ENCODE results near the gene FLVCR1. TPM values are rescaled to one million over a fixed set of nuclear protein-coding genes. Genes with fewer than 3 reads are reported as not detected.
A peak's percentile ranks its signal among the peaks of the same experiment; 100 is the strongest.

FLVCR1 gene
- total RNA-seq, 1 donor from 2014 or later, result 4.4 TPM

GRCh38 chr1:212918824-212919223, 60.7 kb downstream of the FLVCR1 start:
- H3K27me3 Mint-ChIP-seq (ENCODE audit: low read depth), result peaks cover 8% of the 10 kb centered on the region
- DNase-seq (ENCODE audit: low spot score), result no peak
- no peak overlapping the region for H3K27ac Mint-ChIP-seq (ENCODE audit: unreplicated experiment)
- H3K4me1 Mint-ChIP-seq (ENCODE audit: low read depth), result peaks cover 8% of the 10 kb centered on the region
- no peaks in the 10 kb centered on the region for H3K36me3 Mint-ChIP-seq (ENCODE audit: low read depth)
- H3K9me3 Mint-ChIP-seq (ENCODE audit: low read depth), result no peaks in the 10 kb centered on the region
- no peak for TF ChIP-seq CTCF (IDR thresholded peaks at IDR 0.05)
- no peak overlapping the region for H3K4me3 Mint-ChIP-seq (ENCODE audit: unreplicated experiment)

DNA sequence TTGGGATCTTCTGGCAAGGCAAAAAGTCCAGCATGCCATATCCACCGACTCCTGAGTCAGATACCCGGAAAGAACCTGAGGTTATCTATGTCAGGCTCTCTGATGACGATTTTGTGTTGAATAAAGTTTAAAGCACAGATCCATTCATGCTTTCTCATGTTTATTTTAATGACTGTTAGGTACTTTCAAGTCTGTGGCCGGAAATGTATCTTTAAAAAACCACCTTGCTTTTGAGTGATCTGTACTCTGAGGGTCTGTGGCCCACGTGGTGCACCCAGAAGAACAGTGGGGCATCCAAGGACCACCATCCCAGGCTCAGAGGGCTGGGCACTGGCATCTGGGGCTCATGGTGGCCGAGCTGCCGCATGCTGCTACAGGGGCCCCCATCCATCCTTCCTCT, 62.2 kb downstream of the FLVCR1 start:
- H3K36me3 Mint-ChIP-seq (ENCODE audit: low read depth), result no peaks in the 10 kb centered on the region
- no peak for TF ChIP-seq CTCF (IDR thresholded peaks at IDR 0.05)
- peaks cover 16% of the 10 kb centered on the region for H3K4me1 Mint-ChIP-seq (ENCODE audit: low read depth)
- H3K4me3 Mint-ChIP-seq (ENCODE audit: unreplicated experiment), result no peak overlapping the region
- peaks cover 8% of the 10 kb centered on the region for H3K27me3 Mint-ChIP-seq (ENCODE audit: low read depth)
- H3K27ac Mint-ChIP-seq (ENCODE audit: unreplicated experiment), result no peak overlapping the region
- H3K9me3 Mint-ChIP-seq (ENCODE audit: low read depth), result no peaks in the 10 kb centered on the region
- no peak for DNase-seq (ENCODE audit: low spot score)

GRCh38 chr1:212920896-212921295, 62.8 kb downstream of the FLVCR1 start:
- Mint-ChIP-seq H3K4me1 (ENCODE audit: low read depth) (peaks cover 18% of the 10 kb centered on the region), H3K27me3 (ENCODE audit: low read depth) (peaks cover 8% of the 10 kb centered on the region), H3K9me3 (ENCODE audit: low read depth) (no peaks in the 10 kb centered on the region), H3K27ac (ENCODE audit: unreplicated experiment) (no peak overlapping the region), H3K4me3 (ENCODE audit: unreplicated experiment) (no peak overlapping the region), H3K36me3 (ENCODE audit: low read depth) (no peaks in the 10 kb centered on the region)
- no peak for DNase-seq (ENCODE audit: low spot score)
- TF ChIP-seq CTCF (IDR thresholded peaks at IDR 0.05), result peak; percentile 39

DNA sequence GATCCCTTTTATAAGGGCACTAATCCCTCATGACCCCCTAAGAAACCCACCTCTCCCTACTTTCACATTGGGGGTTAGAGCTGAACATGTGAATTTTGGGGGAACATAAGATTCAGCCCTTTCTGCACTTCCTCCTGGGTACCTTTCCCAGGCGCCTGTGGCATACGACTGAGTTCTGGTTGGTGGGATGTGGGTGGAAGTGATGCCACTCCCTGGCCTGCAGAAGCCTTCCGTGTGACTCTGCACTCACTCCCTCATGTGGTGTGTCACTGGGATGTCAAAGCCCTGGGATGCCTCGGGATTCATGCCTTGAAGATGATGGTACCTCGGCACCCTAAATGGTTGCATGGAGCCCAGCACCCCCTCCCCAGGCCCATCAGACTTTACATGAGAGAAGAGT, 63.9 kb downstream of the FLVCR1 start:
- H3K4me3 Mint-ChIP-seq (ENCODE audit: unreplicated experiment), result no peak overlapping the region
- H3K27me3 Mint-ChIP-seq (ENCODE audit: low read depth), result peaks cover 4% of the 10 kb centered on the region
- DNase-seq (ENCODE audit: low spot score), result no peak
- peaks cover 11% of the 10 kb centered on the region for H3K4me1 Mint-ChIP-seq (ENCODE audit: low read depth)
- H3K36me3 Mint-ChIP-seq (ENCODE audit: low read depth), result no peaks in the 10 kb centered on the region
- TF ChIP-seq CTCF (IDR thresholded peaks at IDR 0.05), result no peak
- no peak overlapping the region for H3K27ac Mint-ChIP-seq (ENCODE audit: unreplicated experiment)
- H3K9me3 Mint-ChIP-seq (ENCODE audit: low read depth), result peaks cover 6% of the 10 kb centered on the region

DNA sequence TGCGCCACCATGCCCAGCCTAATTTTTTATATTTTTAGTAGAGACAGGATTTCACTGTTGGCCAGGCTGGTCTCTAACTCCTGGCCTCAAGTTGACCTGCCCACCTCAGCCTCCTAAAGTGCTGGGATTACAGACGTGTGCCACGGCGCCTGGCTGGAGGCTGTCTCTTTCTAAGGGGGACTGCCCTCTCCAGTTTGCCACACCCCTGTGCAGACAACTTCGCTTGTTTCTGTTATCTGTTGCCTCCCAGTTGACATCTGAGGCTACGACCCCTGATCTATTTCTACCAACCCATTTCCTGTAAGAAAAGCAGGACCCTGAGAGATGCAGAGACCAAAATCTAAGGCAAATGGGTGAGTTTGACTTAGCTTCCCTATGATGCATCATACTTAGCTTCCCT, 68.3 kb downstream of the FLVCR1 start:
- Mint-ChIP-seq H3K9me3 (ENCODE audit: low read depth) (peaks cover 6% of the 10 kb centered on the region), H3K27me3 (ENCODE audit: low read depth) (no peaks in the 10 kb centered on the region), H3K27ac (ENCODE audit: unreplicated experiment) (no peak overlapping the region), H3K36me3 (ENCODE audit: low read depth) (no peaks in the 10 kb centered on the region), H3K4me1 (ENCODE audit: low read depth) (peaks cover 10% of the 10 kb centered on the region), H3K4me3 (ENCODE audit: unreplicated experiment) (no peak overlapping the region)
- TF ChIP-seq CTCF (IDR thresholded peaks at IDR 0.05), result no peak
- DNase-seq (ENCODE audit: low spot score), result no peak
